Loucy (cell line): ENCODE results near the gene SCG2.

Experiments
- EZH2phosphoT487 ChIP-seq: fragments of 200-600 bp; IDR thresholded peaks from 2 replicates; pipeline ENCODE4 v1.6.1; 2018; ENCODE audit warnings: antibody characterized with exemption, mild to moderate bottlenecking, moderate library complexity, borderline replicate concordance
- TF ChIP-seq, protein P1 (sequence below): fragments of 200-600 bp; sonication (generic); conservative IDR thresholded peaks from 2 replicates; pipeline ENCODE4 v1.5.1; 2014; ENCODE audit warnings: mild to moderate bottlenecking, antibody characterized with exemption, low read length

DNA sequence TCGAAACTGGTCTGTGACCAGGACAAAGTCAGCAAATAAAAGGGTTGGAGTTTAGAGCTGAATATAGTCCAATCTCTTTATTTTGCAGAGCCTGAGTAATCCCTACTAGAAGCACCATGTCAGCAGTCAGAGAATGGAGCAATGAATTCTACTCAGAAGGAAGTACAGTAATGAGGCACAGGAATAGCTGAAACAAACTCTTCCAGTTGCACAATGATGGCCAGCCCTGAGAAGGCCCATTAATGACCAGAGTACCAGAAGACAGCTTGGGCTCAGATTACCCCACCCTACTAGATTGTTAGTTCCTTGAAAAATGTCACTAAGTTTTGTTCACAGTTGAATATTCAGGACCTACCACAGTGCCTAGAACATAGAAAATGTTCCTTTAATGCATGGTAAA, 40.3 kb upstream of the SCG2 start:
- TF ChIP-seq, protein P1, sequence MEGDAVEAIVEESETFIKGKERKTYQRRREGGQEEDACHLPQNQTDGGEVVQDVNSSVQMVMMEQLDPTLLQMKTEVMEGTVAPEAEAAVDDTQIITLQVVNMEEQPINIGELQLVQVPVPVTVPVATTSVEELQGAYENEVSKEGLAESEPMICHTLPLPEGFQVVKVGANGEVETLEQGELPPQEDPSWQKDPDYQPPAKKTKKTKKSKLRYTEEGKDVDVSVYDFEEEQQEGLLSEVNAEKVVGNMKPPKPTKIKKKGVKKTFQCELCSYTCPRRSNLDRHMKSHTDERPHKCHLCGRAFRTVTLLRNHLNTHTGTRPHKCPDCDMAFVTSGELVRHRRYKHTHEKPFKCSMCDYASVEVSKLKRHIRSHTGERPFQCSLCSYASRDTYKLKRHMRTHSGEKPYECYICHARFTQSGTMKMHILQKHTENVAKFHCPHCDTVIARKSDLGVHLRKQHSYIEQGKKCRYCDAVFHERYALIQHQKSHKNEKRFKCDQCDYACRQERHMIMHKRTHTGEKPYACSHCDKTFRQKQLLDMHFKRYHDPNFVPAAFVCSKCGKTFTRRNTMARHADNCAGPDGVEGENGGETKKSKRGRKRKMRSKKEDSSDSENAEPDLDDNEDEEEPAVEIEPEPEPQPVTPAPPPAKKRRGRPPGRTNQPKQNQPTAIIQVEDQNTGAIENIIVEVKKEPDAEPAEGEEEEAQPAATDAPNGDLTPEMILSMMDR = no peak
- TF ChIP-seq EZH2phosphoT487 = no peak
